ENCODE results near the gene RTP5.

GRCh38 chr2:241857572-241858121, 11.9 kb upstream of the RTP5 start:
- TF ChIP-seq POLR2A (IDR thresholded peaks at IDR 0.05; ENCODE audit: low read depth, low read length) (no peak), POLR2AphosphoS5 (IDR thresholded peaks at IDR 0.05; ENCODE audit: low read depth, low read length) (no peak), TAF1 (IDR thresholded peaks at IDR 0.05; ENCODE audit: borderline replicate concordance, low read depth, low read length) (no peak)

Measured in GM12892 (cell line).